Prostate gland (tissue), 2 donors: Measurements from ENCODE around the gene HEG1.

ENCODE experiments used
- CTCF ChIP-seq, 4 experiments: fragments of 200-600 bp in 2 of 4; fragments of 450-650 bp in 2 of 4; sonication (generic) in 2 of 4; IDR thresholded peaks; 1 replicate in 3 of 4; 2 replicates in 1 of 4; pipeline ENCODE4 v1.5.1; 2016 to 2019; ENCODE audit warnings: antibody characterized with exemption in 4 of 4, mild to moderate bottlenecking in 2 of 4, moderate library complexity in 2 of 4
- POLR2A ChIP-seq: fragments of 450-650 bp; IDR thresholded peaks from one replicate; pipeline ENCODE4 v1.6.1; 2016; ENCODE audit warnings: antibody characterized with exemption, mild to moderate bottlenecking

DNA sequence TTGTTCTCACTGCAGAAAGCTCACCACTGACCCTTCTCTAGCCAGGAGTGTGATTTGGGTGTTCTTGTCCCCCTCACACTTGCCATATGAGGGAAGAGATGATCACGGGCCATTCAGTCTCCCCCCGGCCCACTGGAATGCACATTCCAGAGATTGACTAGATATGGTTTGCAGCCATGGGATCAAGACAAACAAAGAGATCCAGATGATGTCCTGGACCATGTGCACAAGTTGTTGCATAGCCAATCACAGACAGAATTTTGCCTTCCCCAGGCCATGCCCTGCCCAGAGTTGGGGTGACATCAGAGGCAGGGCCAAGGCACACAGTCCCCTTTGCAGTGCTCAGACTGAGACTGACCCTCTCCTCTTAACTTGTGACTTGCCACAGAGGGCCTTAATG is 136.0 kb downstream of the HEG1 start:
- TF ChIP-seq CTCF (IDR thresholded peaks at IDR 0.05), result no peak
- TF ChIP-seq POLR2A, result no peak
